ENCODE measurements around the gene ZDHHC3.
"Not testable (repeated sequence)": the region's sequence is repeated elsewhere in the genome, so short reads cannot be mapped to it uniquely, and the experiment has no call there.

Gene ZDHHC3

DNA sequence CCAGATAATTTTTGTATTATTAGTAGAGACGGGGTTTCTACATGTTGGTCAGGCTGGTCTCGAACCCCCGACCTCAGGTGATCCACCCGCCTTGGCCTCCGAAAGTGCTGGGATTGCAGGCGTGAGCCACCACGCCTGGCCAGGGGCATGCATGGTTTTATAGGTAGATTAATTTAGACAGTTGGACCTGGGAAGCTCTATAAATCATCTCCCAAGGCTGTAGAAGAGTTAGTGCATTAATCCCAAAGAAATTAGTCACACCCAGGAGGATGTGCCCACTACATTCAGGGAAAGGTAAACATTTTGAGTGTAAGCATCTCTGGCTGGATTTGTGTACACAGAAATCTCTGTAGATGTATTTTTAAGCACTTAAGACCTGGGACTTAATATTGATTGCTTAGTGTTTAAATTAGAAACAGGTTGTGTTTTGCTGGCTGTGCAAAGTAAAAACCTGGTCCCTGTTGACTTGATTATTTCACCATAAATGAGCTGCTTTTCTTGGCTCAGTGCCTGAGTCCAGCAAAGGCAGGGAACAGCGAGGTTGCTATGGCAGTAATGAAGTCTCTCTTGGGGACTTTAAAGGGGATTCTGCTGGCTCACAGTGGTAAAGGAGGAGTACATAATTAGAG is 19.3 kb upstream of the ZDHHC3 start:
- DNase-seq, result no peak

DNA sequence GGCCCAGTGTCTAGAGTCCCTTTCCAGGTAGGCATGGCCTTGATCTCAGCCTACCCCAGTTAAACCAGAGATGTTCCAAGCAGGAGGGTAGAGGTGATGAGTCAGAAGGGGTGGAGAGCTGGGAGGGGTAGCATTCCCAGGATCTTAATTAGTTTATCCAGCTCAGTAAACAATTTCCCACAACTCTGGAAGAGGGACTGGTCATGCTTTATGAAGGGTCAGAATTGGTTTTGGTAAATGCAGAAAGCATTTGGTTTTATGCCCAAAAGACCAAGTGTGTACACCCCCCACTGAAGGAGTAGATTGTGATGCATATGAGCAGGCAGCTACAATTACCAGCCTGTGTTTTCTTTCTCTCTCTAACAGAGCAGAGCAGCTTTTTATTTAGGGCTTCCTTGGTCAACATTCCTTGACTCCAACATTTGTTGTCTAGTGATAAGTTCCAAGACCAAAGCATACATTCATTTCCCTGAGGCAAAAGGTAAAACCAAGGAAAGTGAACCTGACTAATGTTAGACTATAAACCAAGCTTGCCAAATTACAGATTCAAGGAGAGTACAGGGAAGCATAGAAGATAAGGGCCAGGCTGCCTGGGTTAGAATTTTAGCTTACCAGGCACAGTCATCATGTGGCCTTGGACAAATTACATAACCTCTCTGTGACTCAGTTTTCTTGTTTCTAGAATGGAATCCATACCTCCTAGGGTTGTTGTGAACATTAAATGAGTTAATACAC is 17.7 kb upstream of the ZDHHC3 start:
- no peak for DNase-seq

DNA sequence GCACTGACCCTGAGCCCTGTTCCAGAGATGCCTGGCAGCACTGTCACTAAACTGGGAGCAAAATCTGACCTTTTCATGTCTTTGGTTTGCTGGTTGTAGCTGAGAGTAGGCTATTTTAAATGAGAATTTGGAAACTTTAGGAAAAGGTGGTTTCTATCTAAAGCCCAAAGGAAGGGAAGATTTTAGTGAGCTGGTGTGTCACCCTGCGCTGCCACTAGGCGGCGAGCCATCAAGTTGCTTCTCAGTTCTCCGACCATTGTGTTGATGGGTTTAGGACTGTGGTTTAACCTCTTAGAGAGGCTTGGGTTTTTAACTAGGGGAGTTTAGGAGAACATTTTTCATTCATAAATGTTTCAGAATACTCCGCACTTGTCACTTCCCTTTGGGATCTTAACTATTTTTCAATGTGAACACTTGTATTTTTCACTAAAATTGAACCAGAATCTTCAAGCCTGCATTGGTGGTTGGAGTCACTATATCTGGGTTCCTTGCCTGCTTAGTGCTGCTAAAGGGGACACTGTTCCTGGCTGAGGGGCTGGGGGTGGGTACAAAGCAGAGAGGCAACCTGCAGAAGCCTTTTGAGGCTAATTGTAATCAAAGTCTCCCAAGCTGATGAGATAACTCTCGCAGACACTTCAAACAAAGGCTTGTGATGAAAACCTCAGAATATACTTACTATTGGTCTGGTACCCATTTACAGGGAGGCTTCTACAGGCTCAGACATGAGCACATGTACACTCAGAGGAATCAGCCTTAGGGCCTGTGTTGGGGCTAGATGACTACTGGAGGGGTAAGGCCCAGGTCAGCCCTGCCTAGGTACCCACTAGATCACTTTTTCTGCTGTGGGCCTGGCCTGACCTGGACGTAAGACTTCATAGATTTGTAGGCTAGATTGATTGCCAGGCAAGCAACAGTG is 16.8 kb upstream of the ZDHHC3 start:
- DNase-seq, result no peak

DNA sequence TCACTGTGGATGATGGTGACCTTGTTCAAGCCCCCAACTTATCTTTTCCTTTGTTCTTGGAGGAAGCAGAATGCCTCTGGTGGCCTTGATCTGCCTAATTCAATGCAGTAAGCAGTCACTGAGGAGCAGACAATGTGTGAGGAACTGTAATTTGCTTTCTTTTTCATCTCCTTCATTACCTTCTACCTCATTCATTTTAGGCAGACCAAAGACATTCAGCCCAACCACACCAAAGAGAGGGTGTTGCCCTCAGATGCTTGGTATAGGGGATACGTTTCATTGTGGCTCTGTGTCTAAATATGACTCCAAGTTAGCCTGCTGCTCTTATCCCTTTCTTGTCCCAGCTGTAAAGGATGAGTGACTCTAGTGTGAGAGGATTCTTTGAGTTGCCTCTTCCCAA is 15.4 kb upstream of the ZDHHC3 start:
- DNase-seq, result no peak

DNA sequence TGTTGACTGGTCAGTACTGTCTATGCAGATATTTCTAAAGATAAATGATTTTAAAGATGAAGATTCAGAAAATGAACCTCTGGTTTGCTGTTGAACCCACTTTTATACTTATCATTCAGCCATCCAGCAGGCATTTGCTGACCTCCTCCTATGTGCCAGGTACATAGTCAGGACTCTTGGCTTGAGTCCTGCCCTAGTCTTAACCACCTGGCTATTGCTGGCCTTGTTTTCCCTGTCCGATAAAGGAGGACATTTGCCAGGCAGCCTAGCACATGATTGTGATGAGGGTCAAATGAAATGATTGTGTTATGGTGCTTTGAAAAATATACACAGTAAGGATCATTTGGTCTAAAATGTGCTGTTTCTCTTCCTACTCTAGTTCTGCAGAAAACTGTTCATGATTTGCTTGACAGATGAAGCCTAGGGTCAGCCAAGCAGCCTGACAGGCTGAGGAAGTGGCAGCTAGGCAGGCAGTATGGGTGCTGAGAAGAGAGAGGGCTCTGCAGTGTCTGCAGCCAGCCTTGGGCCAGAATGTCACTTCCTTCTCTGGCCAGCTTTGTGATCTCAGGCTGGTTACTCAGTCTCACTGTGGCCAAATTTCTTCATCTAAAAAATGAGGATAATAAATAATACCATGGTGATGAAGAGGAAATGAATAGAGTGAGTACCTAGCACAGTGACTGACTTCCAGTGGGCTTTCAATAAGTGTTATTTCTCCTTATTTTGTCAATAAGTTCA is 13.8 kb upstream of the ZDHHC3 start:
- DNase-seq, result no peak

- no peak for DNase-seq
These were observed 13.2 kb upstream of the ZDHHC3 start for GRCh38 chr3:44989141-44989540.

DNA sequence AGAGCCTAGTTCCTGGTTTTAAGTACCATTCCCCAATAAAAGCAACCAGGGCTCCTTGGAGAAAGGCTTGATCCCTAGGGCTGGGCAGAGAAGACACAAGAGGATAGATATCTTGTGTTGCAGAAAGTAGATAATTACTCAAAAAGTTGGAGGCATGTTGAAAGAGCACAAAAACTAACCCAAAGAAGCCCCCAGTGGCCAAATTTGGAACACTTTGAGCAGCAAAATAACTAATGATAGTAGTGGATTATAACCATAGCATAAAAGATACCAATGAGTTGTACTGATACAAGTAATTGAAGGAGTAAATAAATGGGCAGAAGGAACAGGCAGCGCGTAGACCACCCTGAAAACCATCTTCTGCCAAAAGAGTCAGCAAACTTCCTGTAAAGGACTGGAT is 12.1 kb upstream of the ZDHHC3 start:
- DNase-seq, result no peak

DNA sequence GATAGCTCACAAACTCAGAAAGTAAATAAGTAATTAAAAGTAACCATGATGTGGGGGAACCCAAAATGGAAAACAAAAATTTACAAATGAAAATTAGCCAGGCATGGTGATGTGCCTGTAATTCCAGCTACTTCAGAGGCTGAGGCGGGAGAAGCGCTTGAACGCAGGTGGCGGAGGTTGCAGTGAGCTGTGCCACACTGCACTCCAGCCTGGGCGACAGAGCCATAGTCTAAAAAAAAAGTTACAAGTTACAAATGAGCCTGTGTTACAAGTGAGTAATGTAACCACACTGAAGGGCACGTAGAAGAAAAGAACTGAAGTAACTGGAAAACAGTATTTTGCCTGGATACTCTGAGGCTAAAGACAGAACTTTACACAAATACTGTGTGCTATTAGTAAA is 11.4 kb upstream of the ZDHHC3 start:
- DNase-seq, result no peak

DNA sequence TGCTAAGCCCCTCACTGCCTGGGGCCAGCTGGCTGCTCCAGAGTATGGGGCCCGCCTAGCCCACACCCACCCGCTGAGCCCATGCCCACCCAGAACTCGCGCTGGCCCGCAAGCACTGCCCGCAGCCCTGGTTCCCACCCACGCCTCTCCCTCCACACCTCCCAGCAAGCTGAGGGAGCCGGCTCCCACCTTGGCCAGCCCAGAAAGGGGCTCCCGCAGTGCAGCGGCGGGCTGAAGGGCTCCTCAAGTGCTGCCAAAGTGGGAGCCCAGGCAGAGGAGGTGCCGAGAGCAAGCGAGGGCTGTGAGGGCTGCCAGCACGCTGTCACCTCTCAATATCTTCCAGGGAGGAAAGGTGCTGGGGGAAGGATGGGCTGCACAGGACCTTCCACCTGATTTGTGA is 10.4 kb upstream of the ZDHHC3 start:
- DNase-seq, result not testable (repeated sequence)

GRCh38 chr3:44984335-44984734 is 8.4 kb upstream of the ZDHHC3 start:
- DNase-seq, result no peak

DNA sequence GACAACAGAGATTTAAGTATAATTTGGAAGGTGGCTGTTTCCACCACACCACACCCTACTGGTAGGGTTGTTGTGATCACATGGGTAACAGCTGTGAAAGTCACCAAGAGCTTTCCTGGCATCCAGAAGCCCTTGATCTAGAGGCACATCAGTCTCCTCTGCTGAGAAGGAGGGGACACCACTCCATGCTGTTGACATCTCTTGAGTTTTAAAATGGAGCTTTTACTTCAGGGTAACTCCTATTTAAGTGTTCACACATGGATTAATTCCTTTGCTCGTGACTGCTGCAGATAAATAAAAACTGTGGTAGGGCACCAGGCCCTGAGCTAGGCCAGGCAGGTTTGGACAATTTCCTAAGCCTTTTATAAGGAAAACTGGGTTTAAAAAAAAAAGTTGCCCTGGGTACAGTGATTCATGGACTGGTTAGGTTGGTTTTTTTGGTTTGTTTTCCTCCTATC is 7.5 kb upstream of the ZDHHC3 start:
- DNase-seq, result no peak

DNA sequence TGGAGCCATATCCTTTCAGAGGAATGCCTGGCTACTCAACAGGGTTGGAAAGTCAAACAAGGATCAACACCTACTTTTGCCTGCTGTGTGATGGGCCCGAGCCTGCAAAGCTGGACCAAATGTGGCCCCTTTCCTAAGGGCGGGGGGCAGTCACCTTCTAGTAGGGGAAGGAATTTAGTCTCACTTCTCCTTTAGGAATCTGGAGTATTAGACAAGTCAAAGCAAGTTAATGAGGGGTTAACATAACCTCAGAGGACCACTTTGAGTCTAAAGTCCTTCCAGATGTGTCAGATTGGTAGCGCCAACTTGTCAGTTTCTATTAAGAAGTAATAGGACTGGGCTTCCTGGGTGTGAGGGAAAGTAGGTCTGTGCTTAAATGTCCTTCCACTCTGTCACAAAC is 6.8 kb upstream of the ZDHHC3 start:
- no peak for DNase-seq

- no peak for DNase-seq
These were observed 5.8 kb upstream of the ZDHHC3 start for GRCh38 chr3:44981751-44982150.

DNA sequence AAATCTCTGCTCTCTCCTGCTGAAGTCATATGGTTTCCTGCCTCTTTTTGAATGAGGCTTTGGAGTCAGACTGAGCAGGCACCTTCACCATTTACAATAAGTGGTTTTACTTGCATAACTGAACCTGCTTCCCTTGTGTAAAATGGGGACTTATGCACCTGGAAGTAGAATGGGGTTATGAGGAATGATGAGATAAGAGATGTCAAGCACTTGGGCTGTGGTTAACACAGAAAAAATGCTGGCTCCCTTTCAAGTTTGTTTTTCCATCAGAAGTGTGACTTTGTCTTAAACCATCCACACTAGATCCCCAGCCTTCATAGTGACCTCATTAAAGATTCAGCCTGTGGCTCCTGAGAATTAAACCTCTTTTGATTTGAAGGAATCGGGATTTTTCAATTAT is 5.2 kb upstream of the ZDHHC3 start:
- DNase-seq, result no peak

DNA sequence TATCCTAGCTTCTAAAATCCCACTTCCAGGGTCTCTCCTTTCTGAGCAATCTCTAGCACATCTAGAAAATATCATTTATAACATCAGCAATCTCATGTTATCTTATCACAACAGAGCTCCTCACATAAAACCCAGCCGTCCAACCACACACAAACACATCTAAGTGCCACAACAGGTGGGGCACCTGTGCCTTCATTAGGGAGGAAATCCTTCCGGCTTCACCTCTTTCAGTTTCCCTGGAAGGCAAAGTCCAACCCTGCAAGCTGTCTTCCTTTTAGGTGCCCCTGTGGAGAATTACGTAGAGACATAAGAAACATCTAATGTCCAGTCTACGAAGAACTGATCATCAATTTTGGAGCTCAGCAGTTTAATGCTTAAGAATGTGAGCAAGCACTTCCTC is 1.6 kb downstream of the ZDHHC3 start:
- DNase-seq, result no peak

DNA sequence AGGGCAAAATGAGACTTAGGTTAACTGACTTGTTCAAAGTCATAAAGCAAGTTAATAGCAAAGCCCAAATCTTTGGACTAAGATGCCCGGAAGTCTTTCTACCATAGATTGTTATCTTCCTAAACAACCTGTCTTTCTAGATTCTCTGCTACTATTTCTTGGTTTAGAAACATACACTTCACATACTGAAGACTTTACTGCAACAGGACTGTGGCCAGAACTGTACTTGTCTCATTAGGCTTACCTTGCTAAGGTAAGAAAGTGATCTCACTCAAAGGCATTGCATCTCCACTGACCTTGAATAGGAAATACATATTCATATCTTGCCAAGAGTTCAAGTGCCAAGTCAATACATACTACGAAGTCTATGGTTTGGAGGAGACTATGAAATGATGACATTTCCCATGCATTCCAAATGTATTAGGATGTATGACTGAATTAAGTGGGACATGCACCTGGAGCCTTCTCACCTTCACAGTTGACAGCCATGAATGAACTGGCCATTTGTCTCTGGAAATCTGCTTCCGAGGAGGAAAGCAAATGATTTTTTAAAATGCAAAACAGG is 5.0 kb downstream of the ZDHHC3 start:
- no peak for DNase-seq

DNA sequence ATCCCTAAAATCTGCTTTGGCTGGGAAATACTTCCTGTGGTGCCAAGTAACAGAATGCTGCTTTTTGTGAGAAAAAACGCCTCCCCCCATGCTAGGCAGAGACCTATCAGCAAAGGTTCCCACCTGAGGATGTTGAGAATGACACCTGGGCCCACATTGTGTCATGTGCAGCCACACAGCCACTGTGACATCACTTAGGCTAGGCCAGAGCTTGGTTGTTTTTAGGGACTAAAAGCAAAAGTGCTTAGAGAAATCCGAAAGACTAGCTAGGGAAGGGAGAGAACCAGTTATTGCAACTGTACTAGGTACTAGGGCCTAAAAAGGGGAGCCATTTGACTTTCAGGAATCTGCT is 6.2 kb downstream of the ZDHHC3 start:
- no peak for DNase-seq

GRCh38 chr3:44969154-44969827 is 6.7 kb downstream of the ZDHHC3 start:
- no peak for DNase-seq

GRCh38 chr3:44968447-44968858 is 7.5 kb downstream of the ZDHHC3 start:
- no peak for DNase-seq

GRCh38 chr3:44966795-44967278 is 9.1 kb downstream of the ZDHHC3 start:
- DNase-seq, result no peak

DNA sequence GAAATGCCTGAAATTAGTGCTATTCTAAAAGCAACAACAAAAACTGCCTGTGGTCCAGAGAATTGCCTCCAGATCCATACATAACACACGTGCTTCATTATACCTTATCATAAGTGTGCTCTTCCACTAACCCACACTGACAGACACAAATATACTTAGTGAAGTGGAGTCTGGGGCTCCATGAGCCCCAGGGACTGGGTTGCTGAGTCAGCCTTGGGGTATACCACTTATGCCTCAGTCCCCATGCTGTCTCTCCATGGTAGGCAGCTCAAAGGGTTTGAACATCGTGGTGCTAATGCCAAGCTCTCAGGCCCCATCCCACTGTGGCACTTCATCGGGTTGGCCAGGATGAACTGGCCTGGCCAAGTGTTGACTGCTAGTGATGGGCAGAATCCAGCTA is 10.8 kb downstream of the ZDHHC3 start:
- DNase-seq, result no peak
